Glutamatergic neuron (in vitro differentiated cells): ENCODE data around the gene SMIM5. TPM values are rescaled to one million over a fixed set of nuclear protein-coding genes. Genes with fewer than 3 reads are reported as not detected.
A peak's percentile ranks its signal among the peaks of the same experiment; 100 is the strongest.

ENCODE experiments used
- DNase-seq: peaks from one replicate; pipeline ENCODE4 v3.0.0; 2022
- H3K27ac Mint-ChIP-seq: one replicate; pipeline ENCODE4 v1.8.0; 2020; ENCODE audit warnings: mild to moderate bottlenecking, mixed read lengths, inconsistent platforms; ENCODE audit not compliant: unreplicated experiment
- H3K27me3 Mint-ChIP-seq: one replicate; pipeline ENCODE4 v1.8.0; 2020; ENCODE audit warnings: mild to moderate bottlenecking, moderate library complexity, mixed read lengths, inconsistent platforms; ENCODE audit not compliant: unreplicated experiment
- H3K36me3 Mint-ChIP-seq: one replicate; pipeline ENCODE4 v1.8.0; 2020; ENCODE audit warnings: mild to moderate bottlenecking, mixed read lengths, inconsistent platforms; ENCODE audit not compliant: unreplicated experiment
- H3K4me1 Mint-ChIP-seq: one replicate; pipeline ENCODE4 v1.8.0; 2020; ENCODE audit warnings: mild to moderate bottlenecking, low read depth, mixed read lengths, inconsistent platforms; ENCODE audit not compliant: unreplicated experiment
- H3K4me3 Mint-ChIP-seq: one replicate; pipeline ENCODE4 v1.8.0; 2020; ENCODE audit warnings: mild to moderate bottlenecking, mixed read lengths, inconsistent platforms; ENCODE audit not compliant: unreplicated experiment
- H3K9me3 Mint-ChIP-seq: one replicate; pipeline ENCODE4 v1.8.0; 2020; ENCODE audit warnings: mild to moderate bottlenecking, moderate library complexity, mixed read lengths, inconsistent platforms; ENCODE audit not compliant: unreplicated experiment
- CTCF ChIP-seq: fragments of 200-600 bp; sonication (generic); IDR thresholded peaks from one replicate; pipeline ENCODE4 v1.5.0; 2021; ENCODE audit not compliant: partially characterized antibody, unreplicated experiment
- total RNA-seq: library from RNA; stranded (reverse); fragmentation: NEBNext Ultra II Directional; extraction: Animal tissue kit (Norgen Biotek cat#: 25700); gene quantifications from one replicate; pipeline ENCODE4 v1.2.1, GENCODE V29; 2021; ENCODE audit not compliant: unreplicated experiment

SMIM5 gene
- total RNA-seq, 1 donor from 2014 or later = 0.20 TPM

- no peak for TF ChIP-seq CTCF
- DNase-seq = no peak
- H3K4me3 Mint-ChIP-seq = no peak overlapping the region
- H3K4me1 Mint-ChIP-seq = peaks cover 17% of the 10 kb centered on the region
- no peak overlapping the region for H3K27ac Mint-ChIP-seq
- H3K9me3 Mint-ChIP-seq = no peaks in the 10 kb centered on the region
- H3K27me3 Mint-ChIP-seq = peaks cover 1% of the 10 kb centered on the region
- no peaks in the 10 kb centered on the region for H3K36me3 Mint-ChIP-seq
Observed at GRCh38 chr17:75630071-75630917, 2.9 kb upstream of the SMIM5 start.

DNA sequence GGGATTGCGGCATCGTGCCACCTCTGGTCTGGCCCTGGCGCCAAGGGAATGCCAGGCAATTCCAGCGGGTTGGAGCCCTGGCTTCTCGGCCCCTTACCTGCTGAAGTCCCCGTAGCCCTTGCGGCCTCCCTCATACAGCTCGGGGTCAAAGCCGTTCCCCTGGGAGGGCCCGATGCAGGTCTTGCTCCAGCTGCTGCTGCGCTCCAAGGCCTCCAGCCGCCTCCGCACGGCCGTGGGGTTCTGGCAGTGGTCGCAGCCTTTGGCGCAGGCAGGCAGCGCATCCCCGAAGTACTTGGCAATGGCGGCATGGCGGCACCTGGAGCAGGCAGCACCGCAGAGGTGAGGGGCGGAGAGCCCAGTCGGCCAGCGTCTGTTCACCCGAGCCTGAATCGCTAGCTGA lies 1.9 kb upstream of the SMIM5 start:
- Mint-ChIP-seq H3K36me3 (no peaks in the 10 kb centered on the region), H3K9me3 (no peaks in the 10 kb centered on the region), H3K4me3 (no peak overlapping the region), H3K27ac (no peak overlapping the region), H3K27me3 (peaks cover 1% of the 10 kb centered on the region), H3K4me1 (peaks cover 21% of the 10 kb centered on the region)
- DNase-seq = no peak
- no peak for TF ChIP-seq CTCF

DNA sequence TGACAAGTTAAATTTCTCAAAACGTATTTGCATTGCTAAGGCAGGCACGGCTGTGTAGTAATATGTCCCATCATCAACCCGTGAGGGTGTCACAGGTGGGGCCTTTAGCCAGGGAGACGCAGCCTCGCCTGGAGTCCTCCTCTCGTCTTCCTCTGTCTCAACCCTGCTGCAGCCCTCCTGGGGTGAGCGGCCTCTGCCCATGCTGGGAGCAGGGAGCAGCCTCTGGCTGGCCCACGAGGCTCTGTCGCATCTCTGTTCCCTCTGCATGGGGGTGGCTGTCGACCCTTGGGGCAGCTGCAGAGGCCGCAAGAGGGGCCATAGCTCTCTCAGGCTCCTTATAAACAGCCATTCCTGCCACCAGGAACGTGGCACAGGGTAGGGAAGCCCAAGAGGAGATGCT lies 806 bp upstream of the SMIM5 start:
- Mint-ChIP-seq H3K4me1 (peaks cover 22% of the 10 kb centered on the region), H3K9me3 (no peaks in the 10 kb centered on the region), H3K27me3 (peaks cover 1% of the 10 kb centered on the region), H3K4me3 (no peak overlapping the region), H3K27ac (no peak overlapping the region), H3K36me3 (no peaks in the 10 kb centered on the region)
- DNase-seq = no peak
- no peak for TF ChIP-seq CTCF

GRCh38 chr17:75633486-75634375 lies 497 bp downstream of the SMIM5 start:
- Mint-ChIP-seq H3K27ac (peak overlapping the region; percentile 89), H3K9me3 (no peaks in the 10 kb centered on the region), H3K4me3 (peak overlapping the region; percentile 76), H3K36me3 (no peaks in the 10 kb centered on the region), H3K4me1 (peaks cover 22% of the 10 kb centered on the region), H3K27me3 (peaks cover 4% of the 10 kb centered on the region)
- DNase-seq = peak; percentile 89
- no peak for TF ChIP-seq CTCF
